ENCODE measurements around the gene KRT74.

DNA sequence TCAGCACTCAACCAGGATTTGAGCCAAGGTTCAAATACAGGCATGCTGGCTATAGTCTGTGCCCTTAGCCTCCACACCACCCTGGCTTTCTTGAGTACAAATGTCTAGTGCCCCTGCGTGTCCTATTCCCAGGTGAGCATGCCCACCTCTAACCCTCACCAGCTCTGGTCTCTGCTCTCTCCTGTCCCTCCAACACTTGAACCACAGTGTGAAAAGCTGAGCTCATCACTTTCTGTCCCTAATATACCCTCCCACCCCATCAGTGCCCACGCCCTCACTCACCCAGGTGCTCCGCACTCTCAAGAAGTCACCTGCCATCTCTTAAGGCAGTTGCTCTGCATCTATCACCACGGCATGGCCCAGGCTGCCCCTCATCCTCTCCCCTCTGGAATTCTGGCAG is 13.7 kb downstream of the KRT74 start:
- TF ChIP-seq POLR2A (IDR thresholded peaks at IDR 0.05; ENCODE audit: low read depth, low read length): no peak
- no peak for TF ChIP-seq POLR2AphosphoS5 (IDR thresholded peaks at IDR 0.05; ENCODE audit: low read depth, low read length)
- no peak for TF ChIP-seq TAF1 (IDR thresholded peaks at IDR 0.05; ENCODE audit: low read depth, low read length)
- no peak for TF ChIP-seq SPI1 (IDR thresholded peaks at IDR 0.05; ENCODE audit: low read depth, low read length)
- TF ChIP-seq POU2F2 (IDR thresholded peaks at IDR 0.05; ENCODE audit: low read depth, low read length): no peak
- TF ChIP-seq PAX5 (IDR thresholded peaks at IDR 0.05; ENCODE audit: insufficient read depth, low read length, severe bottlenecking): no peak

Data from GM12891 (cell line).